Measurements from ENCODE around the gene INPP5A. TPM values are rescaled to one million over a fixed set of nuclear protein-coding genes. Genes with fewer than 3 reads are reported as not detected.

Gene INPP5A
- total and polyA plus RNA-seq, 4 donors: 37.7 to 112 (median 54.9) TPM

DNA sequence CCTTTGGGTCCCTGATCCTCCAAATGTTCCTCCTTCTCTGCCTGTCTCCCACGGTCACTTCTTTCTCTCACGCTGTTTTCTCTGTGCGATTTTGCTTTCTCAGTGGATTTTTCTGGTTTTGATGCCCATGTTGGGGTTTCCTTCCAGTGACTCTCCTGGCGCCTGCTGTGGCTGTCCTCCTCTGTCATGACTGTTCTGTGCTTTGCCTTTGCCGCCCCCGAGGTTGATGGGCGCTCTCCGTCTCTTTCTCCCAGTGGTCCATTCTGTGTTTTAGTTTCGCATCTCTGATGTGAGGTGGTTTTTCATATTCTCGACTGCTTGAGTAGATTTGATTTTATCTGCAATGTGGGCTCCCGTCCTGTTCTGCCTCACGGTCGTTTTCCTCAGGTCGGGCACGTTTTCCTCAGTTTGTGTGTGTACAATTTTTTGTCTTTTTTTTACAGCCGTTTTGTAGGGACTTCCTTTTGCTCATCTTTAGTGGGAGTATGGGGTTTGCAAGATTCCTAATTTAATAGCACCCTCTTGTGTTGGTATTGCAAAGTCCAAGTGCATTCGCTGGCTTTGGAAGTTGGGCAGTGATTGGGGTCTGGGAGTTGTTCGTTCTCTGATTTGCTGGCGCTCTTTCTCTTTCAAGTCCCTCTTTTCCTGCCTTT, 100.0 kb downstream of the INPP5A start:
- H3K4me1 ChIP-seq (ENCODE audit: control insufficient read depth in 1 of 2, insufficient read depth in 2 of 2, low read length in 2 of 2): peaks cover 0 to 6% of the 10 kb centered on the region in 2 donors
- WGBS, 2 donors: 29 to 31% methylated on average over 19 of the region's 19 CpGs
- intact Hi-C loops (cut with DNase I): loop anchor here (1.0 to 10.0 kb wide), 4 partner anchors 129 to 243 kb away; partner anchors contain the start of gene PWWP2B (in 2 of the 2)
- no peaks in the 10 kb centered on the region for H3K9me3 ChIP-seq (ENCODE audit: control insufficient read depth, low read length)
- H3K27me3 ChIP-seq (ENCODE audit: control insufficient read depth in 1 of 2, insufficient read depth in 2 of 2, low read length in 1 of 2): no peaks in the 10 kb centered on the region
- peak; percentile 77 for ATAC-seq (ENCODE audit: low FRiP score)
- H3K27ac ChIP-seq (ENCODE audit: low read depth in 1 of 2, low read length in 2 of 2): peak overlapping the region in 1 of 2 donors; percentile 55
- H3K4me3 ChIP-seq (ENCODE audit: low read length in 2 of 2): no peak overlapping the region
- no peak for DNase-seq
- H3K36me3 ChIP-seq (ENCODE audit: control insufficient read depth in 1 of 2, insufficient read depth in 2 of 2, low read length in 1 of 2): no peaks in the 10 kb centered on the region

DNA sequence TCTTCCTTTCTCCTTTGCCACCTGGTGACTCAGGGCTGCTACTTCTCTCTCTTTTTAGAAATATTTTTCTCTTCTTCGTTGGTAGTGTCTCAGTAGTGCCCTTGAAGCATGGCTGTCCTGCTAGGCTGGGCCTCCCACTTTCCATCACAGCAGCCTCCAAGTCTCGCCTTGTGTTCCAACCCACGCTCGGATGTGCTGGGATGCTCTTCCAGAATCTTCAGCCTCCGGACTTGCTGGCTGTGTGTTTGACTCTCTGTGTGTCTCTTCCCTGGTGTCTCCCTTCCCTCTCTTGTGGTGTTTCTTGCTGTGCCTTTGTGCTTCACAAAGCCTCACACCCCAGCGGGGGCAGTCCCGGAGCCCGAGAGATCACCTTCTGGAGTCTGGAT, 100.5 kb downstream of the INPP5A start:
- Histone ChIP-seq H3K27me3 (ENCODE audit: control insufficient read depth in 1 of 2, insufficient read depth in 2 of 2, low read length in 1 of 2) (no peaks in the 10 kb centered on the region), H3K9me3 (ENCODE audit: control insufficient read depth, low read length) (no peaks in the 10 kb centered on the region), H3K4me1 (ENCODE audit: control insufficient read depth in 1 of 2, insufficient read depth in 2 of 2, low read length in 2 of 2) (peaks cover 0 to 2% of the 10 kb centered on the region in 2 donors), H3K4me3 (ENCODE audit: low read length in 2 of 2) (no peak overlapping the region), H3K27ac (ENCODE audit: low read depth in 1 of 2, low read length in 2 of 2) (no peak overlapping the region), H3K36me3 (ENCODE audit: control insufficient read depth in 1 of 2, insufficient read depth in 2 of 2, low read length in 1 of 2) (no peaks in the 10 kb centered on the region)
- WGBS, 2 donors: 54 to 61% methylated on average over 8 of the region's 8 CpGs
- intact Hi-C loops (cut with DNase I): loop anchor here (1.0 to 10.0 kb wide), 4 partner anchors 129 to 243 kb away; partner anchors contain the start of gene PWWP2B (in 2 of the 2)
- ATAC-seq (ENCODE audit: low FRiP score): no peak
- DNase-seq: peak in 1 of 2 donors; percentile 49

GRCh38 chr10:132639470-132639869, 101.9 kb downstream of the INPP5A start:
- no peaks in the 10 kb centered on the region for H3K27me3 ChIP-seq (ENCODE audit: control insufficient read depth in 1 of 2, insufficient read depth in 2 of 2, low read length in 1 of 2)
- DNase-seq: no peak
- peaks cover 0 to 2% of the 10 kb centered on the region in 2 donors for H3K4me1 ChIP-seq (ENCODE audit: control insufficient read depth in 1 of 2, insufficient read depth in 2 of 2, low read length in 2 of 2)
- WGBS, 2 donors: 82 to 93% methylated on average over 4 of the region's 4 CpGs
- no peak overlapping the region for H3K4me3 ChIP-seq (ENCODE audit: low read length in 2 of 2)
- intact Hi-C loops (cut with DNase I): loop anchor here (2.0 to 10.0 kb wide), 3 partner anchors 131 to 245 kb away; partner anchors contain the start of gene PWWP2B (in 2 of the 2)
- no peaks in the 10 kb centered on the region for H3K36me3 ChIP-seq (ENCODE audit: control insufficient read depth in 1 of 2, insufficient read depth in 2 of 2, low read length in 1 of 2)
- no peak for ATAC-seq (ENCODE audit: low FRiP score)
- no peaks in the 10 kb centered on the region for H3K9me3 ChIP-seq (ENCODE audit: control insufficient read depth, low read length)
- no peak overlapping the region for H3K27ac ChIP-seq (ENCODE audit: low read depth in 1 of 2, low read length in 2 of 2)

DNA sequence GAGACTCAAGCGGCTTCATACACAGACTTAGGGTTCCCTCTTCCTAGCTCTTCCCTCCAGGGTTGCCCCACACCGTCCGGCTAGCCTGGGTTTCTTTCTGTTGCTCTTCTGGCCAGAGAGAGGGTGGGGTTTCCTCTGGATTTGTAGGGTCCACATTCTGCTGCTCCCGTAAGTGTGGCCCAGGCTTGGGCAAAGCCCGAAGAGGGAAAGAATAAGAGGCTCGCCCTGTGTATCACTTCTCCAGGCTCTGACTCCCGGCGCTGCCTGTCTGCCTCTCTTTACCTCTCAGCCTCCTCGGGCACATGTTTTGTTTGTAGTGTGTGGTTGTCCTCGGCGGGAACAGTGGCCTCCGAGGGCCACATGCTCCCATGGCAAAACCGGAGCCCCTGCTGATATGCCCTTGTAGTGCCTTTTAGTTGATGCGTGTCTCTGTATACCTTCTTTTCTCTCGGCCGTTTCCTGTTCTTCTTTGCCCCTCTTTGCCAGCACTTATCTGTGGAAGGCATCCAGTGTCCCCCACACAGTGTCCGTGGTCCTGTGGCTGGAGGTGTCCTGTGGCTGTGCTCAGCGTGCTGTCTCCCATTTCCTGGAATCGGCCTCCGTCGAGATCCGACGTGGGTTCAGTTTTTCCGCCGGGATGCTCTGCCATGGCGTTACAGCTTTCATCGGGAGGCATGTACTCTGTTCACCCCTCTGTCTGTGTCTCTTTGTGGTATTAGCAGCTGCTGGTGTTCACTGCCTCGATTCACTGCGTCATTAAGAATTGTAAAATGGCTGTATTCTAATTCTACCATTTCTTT, 102.9 kb downstream of the INPP5A start:
- DNase-seq: peak in 1 of 2 donors; percentile 45
- ATAC-seq (ENCODE audit: low FRiP score): no peak
- peaks cover 0 to 2% of the 10 kb centered on the region in 2 donors for H3K4me1 ChIP-seq (ENCODE audit: control insufficient read depth in 1 of 2, insufficient read depth in 2 of 2, low read length in 2 of 2)
- no peak overlapping the region for H3K4me3 ChIP-seq (ENCODE audit: low read length in 2 of 2)
- H3K27ac ChIP-seq (ENCODE audit: low read depth in 1 of 2, low read length in 2 of 2): no peak overlapping the region
- 91% methylated on average over 29 of the region's 29 CpGs for WGBS, 2 donors
- no peaks in the 10 kb centered on the region for H3K9me3 ChIP-seq (ENCODE audit: control insufficient read depth, low read length)
- intact Hi-C loops (cut with DNase I): no loop called here
- H3K27me3 ChIP-seq (ENCODE audit: control insufficient read depth in 1 of 2, insufficient read depth in 2 of 2, low read length in 1 of 2): no peaks in the 10 kb centered on the region
- no peaks in the 10 kb centered on the region for H3K36me3 ChIP-seq (ENCODE audit: control insufficient read depth in 1 of 2, insufficient read depth in 2 of 2, low read length in 1 of 2)

DNA sequence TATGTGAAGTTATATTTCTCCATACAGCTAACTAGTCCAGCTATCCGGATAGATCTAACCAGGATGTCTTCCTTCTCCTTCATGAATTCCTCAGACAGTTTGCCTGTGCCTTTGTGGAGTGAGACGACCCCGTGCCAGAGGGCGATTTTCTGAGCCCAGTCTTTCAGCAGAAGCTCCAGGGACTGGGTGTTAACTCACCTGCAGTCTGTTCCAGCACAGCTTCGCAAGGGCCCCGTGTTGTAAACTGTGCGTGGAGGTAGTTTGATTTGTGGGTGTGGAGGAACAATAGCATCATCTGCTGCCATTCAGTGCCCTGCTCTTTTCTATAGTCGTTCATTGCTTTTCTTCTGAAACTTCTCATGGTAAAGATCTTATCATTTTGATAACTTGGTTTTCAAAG, 103.8 kb downstream of the INPP5A start:
- 78 to 86% methylated on average over 8 of the region's 8 CpGs for WGBS, 2 donors
- Histone ChIP-seq H3K27ac (ENCODE audit: low read depth in 1 of 2, low read length in 2 of 2) (no peak overlapping the region), H3K4me3 (ENCODE audit: low read length in 2 of 2) (no peak overlapping the region)

DNA sequence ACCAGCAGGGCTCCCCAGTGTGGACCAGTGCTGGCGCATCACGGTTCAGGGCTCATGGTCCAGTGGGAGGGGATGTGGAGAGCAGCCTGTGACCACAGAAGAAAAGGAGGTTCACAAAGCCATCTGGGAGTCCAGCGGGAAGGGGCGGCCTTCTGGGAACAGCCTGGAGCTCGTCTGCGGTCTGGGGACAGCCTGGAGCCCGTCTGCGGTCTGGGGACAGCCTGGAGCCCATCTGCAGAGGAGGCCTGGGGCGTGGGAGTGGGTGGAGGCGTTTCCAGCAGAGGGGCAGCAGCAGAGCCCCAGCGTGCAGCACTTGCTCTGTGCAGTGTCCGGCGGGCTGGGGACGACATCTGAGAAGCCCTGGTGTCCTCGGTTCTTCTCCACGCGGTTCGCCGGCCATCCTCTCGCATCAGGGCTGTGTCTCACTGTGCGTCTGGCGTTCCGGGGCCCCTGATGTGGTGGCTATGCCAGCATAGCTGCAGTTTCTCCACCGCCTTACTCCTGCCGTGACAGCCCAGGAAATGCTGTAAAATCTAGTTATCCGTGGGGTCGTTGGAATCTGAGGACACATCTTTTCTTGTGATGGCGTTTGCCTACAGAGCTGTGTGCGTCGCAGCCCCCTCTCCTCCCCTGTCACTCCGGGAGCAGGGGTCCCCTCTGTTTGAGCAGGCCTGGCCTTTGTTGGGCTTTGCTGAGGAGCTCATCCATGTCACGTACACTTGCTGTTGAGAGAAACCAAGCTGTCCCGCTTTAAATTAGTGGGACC, 104.6 kb downstream of the INPP5A start:
- 87 to 88% methylated on average over 33 of the region's 33 CpGs for WGBS, 2 donors
- no peaks in the 10 kb centered on the region for H3K9me3 ChIP-seq (ENCODE audit: control insufficient read depth, low read length)
- DNase-seq (peak in 1 of 2 donors; percentile 76), ATAC-seq (ENCODE audit: low FRiP score) (no peak)
- no peaks in the 10 kb centered on the region for H3K27me3 ChIP-seq (ENCODE audit: control insufficient read depth in 1 of 2, insufficient read depth in 2 of 2, low read length in 1 of 2)
- H3K4me3 ChIP-seq (ENCODE audit: low read length in 2 of 2): no peak overlapping the region
- intact Hi-C loops (cut with DNase I): no loop called here
- peaks cover 0 to 2% of the 10 kb centered on the region in 2 donors for H3K4me1 ChIP-seq (ENCODE audit: control insufficient read depth in 1 of 2, insufficient read depth in 2 of 2, low read length in 2 of 2)
- H3K36me3 ChIP-seq (ENCODE audit: control insufficient read depth in 1 of 2, insufficient read depth in 2 of 2, low read length in 1 of 2): no peaks in the 10 kb centered on the region
- no peak overlapping the region for H3K27ac ChIP-seq (ENCODE audit: low read depth in 1 of 2, low read length in 2 of 2)

More for the DNA sequence above, 103.8 kb downstream of the INPP5A start:
- intact Hi-C loops (cut with DNase I): no loop called here
- Histone ChIP-seq H3K4me1 (ENCODE audit: control insufficient read depth in 1 of 2, insufficient read depth in 2 of 2, low read length in 2 of 2) (peaks cover 0 to 2% of the 10 kb centered on the region in 2 donors), H3K27me3 (ENCODE audit: control insufficient read depth in 1 of 2, insufficient read depth in 2 of 2, low read length in 1 of 2) (no peaks in the 10 kb centered on the region), H3K36me3 (ENCODE audit: control insufficient read depth in 1 of 2, insufficient read depth in 2 of 2, low read length in 1 of 2) (no peaks in the 10 kb centered on the region), H3K9me3 (ENCODE audit: control insufficient read depth, low read length) (no peaks in the 10 kb centered on the region)
- DNase-seq (peak in 1 of 2 donors; percentile 25), ATAC-seq (ENCODE audit: low FRiP score) (no peak)

GRCh38 chr10:132642732-132643008, 105.1 kb downstream of the INPP5A start:
- peak in 1 of 2 donors; percentile 41 for DNase-seq
- no peaks in the 10 kb centered on the region for H3K27me3 ChIP-seq (ENCODE audit: control insufficient read depth in 1 of 2, insufficient read depth in 2 of 2, low read length in 1 of 2)
- H3K36me3 ChIP-seq (ENCODE audit: control insufficient read depth in 1 of 2, insufficient read depth in 2 of 2, low read length in 1 of 2): no peaks in the 10 kb centered on the region
- H3K4me1 ChIP-seq (ENCODE audit: control insufficient read depth in 1 of 2, insufficient read depth in 2 of 2, low read length in 2 of 2): peaks cover 0 to under 1% of the 10 kb centered on the region in 2 donors
- intact Hi-C loops (cut with DNase I): no loop called here
- no peak for ATAC-seq (ENCODE audit: low FRiP score)
- H3K9me3 ChIP-seq (ENCODE audit: control insufficient read depth, low read length): no peaks in the 10 kb centered on the region
- no peak overlapping the region for H3K27ac ChIP-seq (ENCODE audit: low read depth in 1 of 2, low read length in 2 of 2)
- 88 to 90% methylated on average over 11 of the region's 11 CpGs for WGBS, 2 donors
- no peak overlapping the region for H3K4me3 ChIP-seq (ENCODE audit: low read length in 2 of 2)

DNA sequence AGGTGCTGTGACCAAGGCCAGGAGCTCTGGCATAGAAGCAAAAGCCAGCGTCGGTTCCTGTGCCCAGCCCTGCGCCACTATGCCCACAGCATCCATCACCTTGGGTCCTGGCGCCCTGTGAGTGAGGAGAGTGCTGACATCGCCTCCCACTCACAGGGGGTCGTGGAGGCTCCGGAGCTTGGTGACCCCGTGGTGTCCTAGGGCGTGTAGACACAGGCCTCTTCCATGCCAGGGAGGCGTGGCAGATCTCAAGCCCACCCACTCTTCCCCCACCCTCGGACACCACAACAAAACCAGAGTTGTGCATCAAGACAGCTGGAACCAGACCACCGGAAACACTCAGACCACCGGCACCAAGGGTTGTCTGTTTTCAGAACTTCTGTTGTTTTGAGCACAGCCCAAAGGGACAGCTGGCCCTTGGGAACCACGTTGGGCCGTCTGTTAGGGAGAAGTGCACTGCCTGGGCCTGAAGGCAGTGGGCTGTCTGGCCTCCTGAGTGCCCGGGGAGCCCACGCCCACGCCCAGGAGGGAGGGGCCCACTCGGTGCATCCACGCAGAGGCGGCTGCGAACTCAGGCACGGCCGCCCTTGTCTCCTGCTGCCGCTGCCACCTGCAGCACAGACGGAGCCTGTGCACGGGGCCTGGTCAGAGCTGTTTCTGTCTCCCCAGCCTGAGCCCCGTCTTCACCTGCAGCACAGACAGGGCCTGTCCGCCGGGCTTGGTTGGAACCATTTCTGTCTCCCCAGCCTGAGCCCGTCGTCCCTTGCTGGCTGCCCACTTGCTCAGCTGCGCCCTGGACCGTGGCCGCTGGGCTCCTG, 106.3 kb downstream of the INPP5A start:
- H3K27ac ChIP-seq (ENCODE audit: low read depth in 1 of 2, low read length in 2 of 2): no peak overlapping the region
- H3K4me3 ChIP-seq (ENCODE audit: low read length in 2 of 2): no peak overlapping the region
- no peaks in the 10 kb centered on the region for H3K27me3 ChIP-seq (ENCODE audit: control insufficient read depth in 1 of 2, insufficient read depth in 2 of 2, low read length in 1 of 2)
- DNase-seq (peak in 1 of 2 donors; percentile 72), ATAC-seq (ENCODE audit: low FRiP score) (no peak)
- no peaks in the 10 kb centered on the region for H3K9me3 ChIP-seq (ENCODE audit: control insufficient read depth, low read length)
- intact Hi-C loops (cut with DNase I): no loop called here
- no peaks in the 10 kb centered on the region for H3K4me1 ChIP-seq (ENCODE audit: control insufficient read depth in 1 of 2, insufficient read depth in 2 of 2, low read length in 2 of 2)
- no peaks in the 10 kb centered on the region for H3K36me3 ChIP-seq (ENCODE audit: control insufficient read depth in 1 of 2, insufficient read depth in 2 of 2, low read length in 1 of 2)
- 67 to 76% methylated on average over 33 to 35 of the region's 35 CpGs for whole genome bisulfite sequencing, 2 donors

Measured in aorta (tissue), 5 donors.